Caco-2 (cell line): Measurements from ENCODE around the gene CDK5RAP1. TPM values are rescaled to one million over a fixed set of nuclear protein-coding genes. Genes with fewer than 3 reads are reported as not detected.

Source experiments
- BruUV-seq: library from RNA; stranded (reverse); fragments of 400-500 nt; replicated peaks from 2 replicates; lab custom pipeline; 2021; lab: Mats Ljungman, UMichigan
- CTCF ChIA-PET: fragments of 300-600 bp; sonication (Branson Sonifier 250); formaldehyde crosslinking; loops from one replicate; lab custom pipeline; 2022; ENCODE audit warnings: antibody characterized with exemption; lab: Charles Lee
- POLR2A ChIA-PET: fragments of 300-600 bp; sonication (Branson Sonifier 250); formaldehyde crosslinking; loops from one replicate; lab custom pipeline; 2022; ENCODE audit warnings: antibody characterized with exemption; lab: Charles Lee
- DNase-seq, 2 experiments: peaks; one replicate each; pipeline versions ENCODE4 v3.0.0 to v3.0.0-alpha.2; 2020 to 2022
- H3K27me3 ChIP-seq: replicated peaks from 2 replicates; pipeline ENCODE4 v1.6.0; 2011; ENCODE audit warnings: low read length; ENCODE audit not compliant: control insufficient read depth, insufficient read depth
- H3K36me3 ChIP-seq: 2 replicates; pipeline ENCODE4 v1.5.1; 2011; ENCODE audit warnings: low read length; ENCODE audit not compliant: control insufficient read depth, insufficient read depth
- H3K4me1 ChIP-seq: fragments of 250-450 bp; sonication (Bioruptor Pico); 2 replicates; pipeline ENCODE4 v1.5.1; 2020; ENCODE audit warnings: mild to moderate bottlenecking
- H3K4me3 ChIP-seq: 2 replicates; pipeline ENCODE4 v1.5.1; 2011; ENCODE audit warnings: low read depth, mild to moderate bottlenecking, control low read depth, low read length
- H3K9me3 ChIP-seq: fragments of 250-450 bp; sonication (Bioruptor Pico); 2 replicates; pipeline ENCODE4 v1.5.1; 2020; ENCODE audit warnings: mild to moderate bottlenecking, moderate library complexity
- H3K27ac Mint-ChIP-seq: one replicate; pipeline ENCODE4 v1.8.0; 2022; ENCODE audit warnings: mixed read lengths; ENCODE audit not compliant: unreplicated experiment
- H3K27me3 Mint-ChIP-seq: one replicate; pipeline ENCODE4 v1.8.0; 2022; ENCODE audit warnings: mixed read lengths; ENCODE audit not compliant: insufficient read depth, unreplicated experiment
- H3K36me3 Mint-ChIP-seq: one replicate; pipeline ENCODE4 v1.8.0; 2022; ENCODE audit warnings: mild to moderate bottlenecking, mixed read lengths; ENCODE audit not compliant: insufficient read depth, unreplicated experiment
- H3K4me1 Mint-ChIP-seq: one replicate; pipeline ENCODE4 v1.8.0; 2022; ENCODE audit warnings: low read depth, mixed read lengths; ENCODE audit not compliant: unreplicated experiment
- H3K4me3 Mint-ChIP-seq: one replicate; pipeline ENCODE4 v1.8.0; 2022; ENCODE audit warnings: mild to moderate bottlenecking, moderate library complexity, mixed read lengths; ENCODE audit not compliant: unreplicated experiment
- H3K9me3 Mint-ChIP-seq: one replicate; pipeline ENCODE4 v1.8.0; 2022; ENCODE audit warnings: mixed read lengths; ENCODE audit not compliant: unreplicated experiment
- CTCF ChIP-seq, 2 experiments: fragments of 200-600 bp in 1 of 2; IDR thresholded peaks; 1 replicate in 1 of 2; 2 replicates in 1 of 2; pipeline versions ENCODE4 v1.5.1 to v1.8.0; 2011 to 2022; ENCODE audit warnings: antibody characterized with exemption in 1 of 2, control low read depth in 1 of 2, inconsistent platforms in 1 of 2, low read depth in 1 of 2, low read length in 1 of 2, mild to moderate bottlenecking in 1 of 2, moderate library complexity in 1 of 2; ENCODE audit not compliant: insufficient read depth in 1 of 2, severe bottlenecking in 1 of 2, unreplicated experiment in 1 of 2
- intact Hi-C: fragments of 100-400 bp; cut with micrococcal nuclease; formaldehyde crosslinking; loops from one replicate; pipeline ENCODE4 v1.10.0; 2022; ENCODE audit not compliant: unreplicated experiment
- total RNA-seq: library from RNA; stranded (reverse); gene quantifications from 2 replicates; pipeline ENCODE4 v1.2.3, GENCODE V29; 2022

CDK5RAP1 gene
- total RNA-seq, 1 experiment from 2014 or later: 116 TPM

- Histone ChIP-seq H3K36me3 (no peaks in the 10 kb centered on the region), H3K4me3 (no peak overlapping the region), H3K4me1 (no peaks in the 10 kb centered on the region), H3K27me3 (no peaks in the 10 kb centered on the region), H3K9me3 (no peaks in the 10 kb centered on the region)
- Mint-ChIP-seq H3K9me3 (no peaks in the 10 kb centered on the region), H3K4me3 (no peak overlapping the region), H3K4me1 (no peaks in the 10 kb centered on the region), H3K27me3 (no peaks in the 10 kb centered on the region), H3K27ac (no peak overlapping the region), H3K36me3 (no peaks in the 10 kb centered on the region)
- ChIA-PET CTCF (no interaction called here), POLR2A (no interaction called here)
- no peak for TF ChIP-seq CTCF (IDR thresholded peaks at IDR 0.05; ENCODE audit: insufficient read depth in 1 of 2, low read depth in 1 of 2, low read length in 1 of 2, severe bottlenecking in 1 of 2, unreplicated experiment in 1 of 2)
- intact Hi-C loops: loop anchor here (5.0 kb wide), 1 partner anchor 33 kb away; no protein-coding TSS in a partner anchor
- DNase-seq: no peak
- BruUV-seq: no TSS peak
Observed at GRCh38 chr20:33339515-33340058, 61.7 kb downstream of the CDK5RAP1 start.

GRCh38 chr20:33338467-33339258, 62.7 kb downstream of the CDK5RAP1 start:
- DNase-seq: no peak
- H3K9me3 ChIP-seq: no peaks in the 10 kb centered on the region
- no peak overlapping the region for H3K27ac Mint-ChIP-seq
- H3K4me1 Mint-ChIP-seq: no peaks in the 10 kb centered on the region
- H3K27me3 ChIP-seq: no peaks in the 10 kb centered on the region
- H3K4me1 ChIP-seq: no peaks in the 10 kb centered on the region
- no peaks in the 10 kb centered on the region for H3K36me3 Mint-ChIP-seq
- no peaks in the 10 kb centered on the region for H3K9me3 Mint-ChIP-seq
- TF ChIP-seq CTCF (IDR thresholded peaks at IDR 0.05; ENCODE audit: insufficient read depth in 1 of 2, low read depth in 1 of 2, low read length in 1 of 2, severe bottlenecking in 1 of 2, unreplicated experiment in 1 of 2): no peak
- intact Hi-C loops: loop anchor here (5.0 kb wide), 1 partner anchor 34 kb away; no protein-coding TSS in a partner anchor
- ChIA-PET CTCF (no interaction called here), POLR2A (no interaction called here)
- BruUV-seq: no TSS peak
- peaks cover 6% of the 10 kb centered on the region for H3K27me3 Mint-ChIP-seq
- no peak overlapping the region for H3K4me3 ChIP-seq
- no peaks in the 10 kb centered on the region for H3K36me3 ChIP-seq
- no peak overlapping the region for H3K4me3 Mint-ChIP-seq

- no peaks in the 10 kb centered on the region for H3K4me1 ChIP-seq
- CTCF ChIA-PET: no interaction called here
- no peak overlapping the region for H3K27ac Mint-ChIP-seq
- H3K4me3 Mint-ChIP-seq: no peak overlapping the region
- BruUV-seq: no TSS peak
- intact Hi-C loops: loop anchor here (5.0 kb wide), 1 partner anchor 35 kb away; no protein-coding TSS in a partner anchor
- peaks cover 8% of the 10 kb centered on the region for H3K27me3 Mint-ChIP-seq
- no peaks in the 10 kb centered on the region for H3K36me3 ChIP-seq
- no peaks in the 10 kb centered on the region for H3K4me1 Mint-ChIP-seq
- DNase-seq: no peak
- no peaks in the 10 kb centered on the region for H3K9me3 ChIP-seq
- H3K27me3 ChIP-seq: no peaks in the 10 kb centered on the region
- no peak for TF ChIP-seq CTCF (IDR thresholded peaks at IDR 0.05; ENCODE audit: insufficient read depth in 1 of 2, low read depth in 1 of 2, low read length in 1 of 2, severe bottlenecking in 1 of 2, unreplicated experiment in 1 of 2)
- H3K4me3 ChIP-seq: no peak overlapping the region
- POLR2A ChIA-PET: no interaction called here
- H3K9me3 Mint-ChIP-seq: no peaks in the 10 kb centered on the region
- H3K36me3 Mint-ChIP-seq: no peaks in the 10 kb centered on the region
Observed at GRCh38 chr20:33337531-33338165, 63.7 kb downstream of the CDK5RAP1 start.
